ENCODE measurements around the gene KRTAP9-3. TPM values are rescaled to one million over a fixed set of nuclear protein-coding genes. Genes with fewer than 3 reads are reported as not detected.

The KRTAP9-3 gene
- polyA plus RNA-seq, 1 donor (not counting 4 experiments of a cell fraction or from before 2014, with no cell fraction given): not detected

GRCh38 chr17:41278176-41278955 lies 46.1 kb downstream of the KRTAP9-3 start:
- Histone ChIP-seq H2AFZ (ENCODE audit: control insufficient read depth, low read length) (no peak overlapping the region), H3K4me3 (ENCODE audit: control insufficient read depth in 2 of 3, extremely low read depth in 1 of 3, insufficient read depth in 2 of 3, low read depth in 1 of 3, low read length in 3 of 3) (no peak overlapping the region), H3K4me1 (ENCODE audit: control insufficient read depth, extremely low read depth, insufficient read depth, low read length) (no peaks in the 10 kb centered on the region), H3K36me3 (ENCODE audit: control insufficient read depth in 2 of 2, extremely low read depth in 1 of 2, insufficient read depth in 2 of 2, low read length in 2 of 2) (no peaks in the 10 kb centered on the region), H3K9me1 (ENCODE audit: control insufficient read depth, extremely low read depth, insufficient read depth, low read length) (no peaks in the 10 kb centered on the region), H3K4me2 (ENCODE audit: control insufficient read depth, extremely low read depth, insufficient read depth, low read depth, low read length) (no peak overlapping the region), H4K20me1 (ENCODE audit: control insufficient read depth, extremely low read depth, insufficient read depth, low read length) (no peaks in the 10 kb centered on the region), H3K27ac (ENCODE audit: control insufficient read depth, insufficient read depth, low read length) (no peak overlapping the region), H3K9me3 (ENCODE audit: control insufficient read depth, low read depth, low read length) (no peaks in the 10 kb centered on the region), H3K27me3 (ENCODE audit: control insufficient read depth, extremely low read depth, insufficient read depth, low read length) (no peaks in the 10 kb centered on the region), H3K79me2 (ENCODE audit: control insufficient read depth, insufficient read depth, low read length) (no peaks in the 10 kb centered on the region), H3K9ac (ENCODE audit: control insufficient read depth, extremely low read depth, insufficient read depth, low read length) (no peak overlapping the region)
- DNase-seq (ENCODE audit: low read depth, low spot score) (no peak), FAIRE-seq (no peak)
- dilution Hi-C loops (cut with MboI; ENCODE audit: extremely low pct_ligation_motif_present, low sequenced_read_pairs): no loop called here
- TF ChIP-seq CTCF (optimal IDR thresholded peaks at IDR 0.05 in 1 of 3, IDR thresholded peaks at IDR 0.05 in 1 of 3, conservative IDR thresholded peaks at IDR 0.05 in 1 of 3; ENCODE audit: extremely low read depth in 1 of 3, insufficient read depth in 2 of 3, low read length in 3 of 3) (no peak), EZH2 (IDR thresholded peaks at IDR 0.05; ENCODE audit: low read length) (no peak)

Small RNA genes within 50 kb of the gene (small RNA-seq; reads per million reads assigned to genes)
- 0 reads per million in 3 experiments for gene KRTAP4-17P (ENCODE audit: insufficient read length in 3 of 3, low read depth in 3 of 3, low replicate concordance in 1 of 3)
- gene KRTAP9-10P (ENCODE audit: insufficient read length in 3 of 3, low read depth in 3 of 3, low replicate concordance in 1 of 3): 0 to 0.33 (median 0) reads per million in 3 experiments

Other genes with a start within 250 kb of the KRTAP9-3 start
- 0.03 TPM in 2 of 3 replicates, not detected in the other for gene KRT40, start 248.1 kb upstream of the KRTAP9-3 start, polyA plus RNA-seq
- gene KRTAP3-3, start 238.3 kb upstream of the KRTAP9-3 start, polyA plus RNA-seq: not detected in 3 replicates
- not detected in 3 replicates for gene KRTAP3-2, start 232.5 kb upstream of the KRTAP9-3 start, polyA plus RNA-seq
- gene KRTAP3-1, start 223.3 kb upstream of the KRTAP9-3 start, polyA plus RNA-seq: not detected in 3 replicates
- gene KRTAP1-5, start 205.2 kb upstream of the KRTAP9-3 start, polyA plus RNA-seq: 0.05 to 0.23 TPM (median 0.08 TPM) in 3 replicates
- not detected in 3 replicates for gene KRTAP1-4, start 202.3 kb upstream of the KRTAP9-3 start, polyA plus RNA-seq
- gene KRTAP1-3, start 197.6 kb upstream of the KRTAP9-3 start, polyA plus RNA-seq: not detected in 3 replicates
- 0.07 to 0.13 TPM in 2 of 3 replicates, not detected in the other for gene KRTAP1-1, start 191.0 kb upstream of the KRTAP9-3 start, polyA plus RNA-seq
- gene KRTAP2-1, start 185.1 kb upstream of the KRTAP9-3 start, polyA plus RNA-seq: not detected in 3 replicates
- gene KRTAP2-2, start 177.2 kb upstream of the KRTAP9-3 start, polyA plus RNA-seq: not detected in 3 replicates
- gene KRTAP2-3, start 172.3 kb upstream of the KRTAP9-3 start, polyA plus RNA-seq: 8.4 to 21.3 TPM (median 9.0 TPM) in 3 replicates
- gene KRTAP2-4, start 166.6 kb upstream of the KRTAP9-3 start, polyA plus RNA-seq: 0.12 TPM in 1 of 3 replicates, not detected in the others
- gene KRTAP4-7, start 148.3 kb upstream of the KRTAP9-3 start, polyA plus RNA-seq: not detected in 3 replicates
- gene KRTAP4-8, start 134.3 kb upstream of the KRTAP9-3 start, polyA plus RNA-seq: not detected in 3 replicates
- not detected in 3 replicates for gene KRTAP4-16, start 130.2 kb upstream of the KRTAP9-3 start, polyA plus RNA-seq
- not detected in 3 replicates for gene KRTAP4-9, start 127.1 kb upstream of the KRTAP9-3 start, polyA plus RNA-seq
- not detected in 3 replicates for gene KRTAP4-11, start 114.1 kb upstream of the KRTAP9-3 start, polyA plus RNA-seq
- gene KRTAP4-12, start 108.3 kb upstream of the KRTAP9-3 start, polyA plus RNA-seq: not detected in 3 replicates
- not detected in 3 replicates for gene KRTAP4-6, start 91.9 kb upstream of the KRTAP9-3 start, polyA plus RNA-seq
- gene KRTAP4-5, start 82.6 kb upstream of the KRTAP9-3 start, polyA plus RNA-seq: not detected in 3 replicates
- gene KRTAP4-4, start 71.7 kb upstream of the KRTAP9-3 start, polyA plus RNA-seq: not detected in 3 replicates
- gene KRTAP4-3, start 64.2 kb upstream of the KRTAP9-3 start, polyA plus RNA-seq: not detected in 3 replicates
- not detected in 3 replicates for gene KRTAP4-2, start 54.2 kb upstream of the KRTAP9-3 start, polyA plus RNA-seq
- not detected in 3 replicates for gene KRTAP4-1, start 47.5 kb upstream of the KRTAP9-3 start, polyA plus RNA-seq
- gene KRTAP9-1, start 42.6 kb upstream of the KRTAP9-3 start, polyA plus RNA-seq: not detected in 3 replicates
- gene KRTAP9-2, start 5.8 kb upstream of the KRTAP9-3 start, polyA plus RNA-seq: not detected in 3 replicates
- gene KRTAP9-8, start 5.5 kb downstream of the KRTAP9-3 start, polyA plus RNA-seq: not detected in 3 replicates
- gene KRTAP9-4, start 17.2 kb downstream of the KRTAP9-3 start, polyA plus RNA-seq: not detected in 3 replicates
- not detected in 3 replicates for gene KRTAP9-9, start 22.9 kb downstream of the KRTAP9-3 start, polyA plus RNA-seq
- gene KRTAP9-6, start 32.9 kb downstream of the KRTAP9-3 start, polyA plus RNA-seq: not detected in 3 replicates
- gene KRTAP9-7, start 43.2 kb downstream of the KRTAP9-3 start, polyA plus RNA-seq: not detected in 3 replicates
- gene KRTAP29-1, start 70.4 kb downstream of the KRTAP9-3 start, polyA plus RNA-seq: not detected in 3 replicates
- not detected in 3 replicates for gene KRTAP16-1, start 76.9 kb downstream of the KRTAP9-3 start, polyA plus RNA-seq
- not detected in 3 replicates for gene KRTAP17-1, start 83.3 kb downstream of the KRTAP9-3 start, polyA plus RNA-seq
- 0.14 TPM in 1 of 3 replicates, not detected in the others for gene KRT33A, start 118.4 kb downstream of the KRTAP9-3 start, polyA plus RNA-seq
- 0.18 to 0.33 TPM (median 0.21 TPM) in 3 replicates for gene KRT33B, start 137.4 kb downstream of the KRTAP9-3 start, polyA plus RNA-seq
- 4.4 to 4.8 TPM (median 4.6 TPM) in 3 replicates for gene KRT34, start 149.9 kb downstream of the KRTAP9-3 start, polyA plus RNA-seq
- 20.5 to 45.2 TPM (median 24.9 TPM) in 3 replicates for gene KRT31, start 165.2 kb downstream of the KRTAP9-3 start, polyA plus RNA-seq
- gene KRT37, start 192.1 kb downstream of the KRTAP9-3 start, polyA plus RNA-seq: 0.03 to 0.08 TPM (median 0.04 TPM) in 3 replicates
- not detected in 3 replicates for gene KRT38, start 208.5 kb downstream of the KRTAP9-3 start, polyA plus RNA-seq
- 0.03 TPM in 1 of 3 replicates, not detected in the others for gene KRT32, start 234.9 kb downstream of the KRTAP9-3 start, polyA plus RNA-seq
- not detected in 3 replicates for gene KRT35, start 248.7 kb downstream of the KRTAP9-3 start, polyA plus RNA-seq